SK-N-MC (cell line): ENCODE data around the gene CYRIA.
A peak's percentile ranks its signal among the peaks of the same experiment; 100 is the strongest.

Source experiments
- DNase-seq: peaks from one replicate; pipeline ENCODE4 v3.0.0-alpha.2; 2011; ENCODE audit warnings: low read depth, low spot score
- H3K27ac ChIP-seq: fragments of 200-600 bp; sonication (generic); 2 replicates; pipeline ENCODE4 v1.5.1; 2016; ENCODE audit warnings: mixed run types
- H3K36me3 ChIP-seq: fragments of 200-600 bp; sonication (generic); 2 replicates; pipeline ENCODE4 v1.6.1; 2017; ENCODE audit warnings: antibody characterized with exemption, low read length, mixed read lengths; ENCODE audit not compliant: insufficient read depth
- H3K4me3 ChIP-seq: fragments of 200-600 bp; sonication (generic); 2 replicates; pipeline ENCODE4 v1.5.1; 2016
- H3K9ac ChIP-seq: fragments of 200-600 bp; sonication (generic); 2 replicates; pipeline ENCODE4 v1.8.0; 2017; ENCODE audit warnings: mixed run types, mixed read lengths; ENCODE audit not compliant: insufficient read length
- H3K9me3 ChIP-seq: fragments of 200-600 bp; sonication (generic); 2 replicates; pipeline ENCODE4 v1.6.1; 2017; ENCODE audit warnings: low read depth, mild to moderate bottlenecking, antibody characterized with exemption, low read length, moderate library complexity, mixed read lengths
- EZH2 ChIP-seq: fragments of 200-600 bp; sonication (generic); IDR thresholded peaks from one replicate; pipeline ENCODE4 v1.6.1; 2017; ENCODE audit warnings: antibody characterized with exemption
- FOXP2 ChIP-seq: optimal IDR thresholded peaks from 2 replicates; pipeline ENCODE3; 2011; ENCODE audit warnings: mild to moderate bottlenecking, moderate library complexity; ENCODE audit not compliant: insufficient read depth; ENCODE audit errors: extremely low read length, control extremely low read depth
- POLR2AphosphoS5 ChIP-seq: IDR thresholded peaks from 2 replicates; pipeline ENCODE4 v1.6.1; 2012; ENCODE audit warnings: mild to moderate bottlenecking, low read depth, low read length, borderline replicate concordance

The CYRIA gene

DNA sequence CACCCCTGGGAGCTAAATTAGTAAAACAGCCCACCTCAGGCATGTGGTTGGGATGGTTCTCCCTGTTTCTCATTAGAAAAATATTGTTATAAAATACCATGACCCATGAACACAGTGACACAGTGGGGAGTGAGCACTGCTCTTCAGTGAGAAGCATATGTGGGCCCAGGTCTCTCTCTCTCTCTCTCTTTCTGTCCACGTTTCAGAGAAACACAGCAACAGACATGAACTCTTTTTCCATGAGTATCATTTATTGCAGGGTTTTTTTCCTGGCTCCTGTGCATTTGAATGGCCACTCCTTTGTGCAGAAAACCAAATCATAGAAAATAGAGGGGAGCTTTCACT, 41.2 kb downstream of the CYRIA start:
- Histone ChIP-seq H3K4me3 (peak overlapping the region; percentile 57), H3K9ac (peak overlapping the region; percentile 18), H3K9me3 (no peaks in the 10 kb centered on the region), H3K36me3 (peaks cover 40% of the 10 kb centered on the region), H3K27ac (peak overlapping the region; percentile 90)
- TF ChIP-seq POLR2AphosphoS5 = no peak
- TF ChIP-seq EZH2 = no peak
- no peak for TF ChIP-seq FOXP2
- DNase-seq = no peak

DNA sequence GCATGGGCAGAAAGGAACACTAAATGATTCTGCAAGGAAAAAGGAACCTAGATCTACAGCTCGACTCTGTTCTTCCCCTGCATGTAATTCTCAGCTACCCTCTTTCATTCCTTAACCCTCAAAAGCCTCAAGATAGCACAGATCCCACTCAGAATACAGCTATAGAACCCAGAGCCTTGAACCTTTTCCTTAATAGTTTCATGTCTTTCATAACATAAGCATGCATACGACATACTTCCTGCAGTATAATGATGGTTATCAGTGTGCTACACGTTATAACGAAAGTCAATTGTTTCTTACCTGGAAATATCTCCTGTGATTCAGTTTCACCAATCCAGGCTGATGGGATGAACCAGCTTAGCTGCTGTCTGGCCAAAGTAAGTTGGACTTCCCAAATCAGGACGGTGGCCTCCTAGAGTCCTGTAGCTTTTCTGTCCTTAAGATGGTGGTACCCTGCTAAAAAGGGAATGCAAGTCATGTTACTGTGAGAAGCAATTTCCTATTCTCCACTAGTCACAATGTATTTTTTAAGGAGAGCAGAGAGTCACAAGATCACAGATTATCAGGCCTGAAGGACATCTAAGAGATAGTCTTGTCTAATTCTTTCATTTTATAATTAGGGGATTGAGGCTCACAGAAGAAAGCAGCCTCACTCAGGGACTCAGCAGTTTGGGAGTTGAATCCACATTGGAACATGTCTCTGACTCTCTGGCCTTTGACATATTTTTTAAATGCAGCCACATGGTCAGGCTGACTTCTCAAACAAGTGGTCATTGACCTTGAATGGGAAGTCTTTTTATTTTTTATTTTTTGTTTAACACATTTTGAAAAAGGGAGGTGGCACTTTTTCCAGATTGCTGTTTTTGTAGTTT, 41.8 kb downstream of the CYRIA start:
- Histone ChIP-seq H3K4me3 (no peak overlapping the region), H3K9me3 (no peaks in the 10 kb centered on the region), H3K9ac (no peak overlapping the region), H3K36me3 (peaks cover 46% of the 10 kb centered on the region), H3K27ac (peak overlapping the region; percentile 90)
- no peak for DNase-seq
- TF ChIP-seq POLR2AphosphoS5 = no peak
- TF ChIP-seq EZH2 = no peak
- TF ChIP-seq FOXP2 = no peak

DNA sequence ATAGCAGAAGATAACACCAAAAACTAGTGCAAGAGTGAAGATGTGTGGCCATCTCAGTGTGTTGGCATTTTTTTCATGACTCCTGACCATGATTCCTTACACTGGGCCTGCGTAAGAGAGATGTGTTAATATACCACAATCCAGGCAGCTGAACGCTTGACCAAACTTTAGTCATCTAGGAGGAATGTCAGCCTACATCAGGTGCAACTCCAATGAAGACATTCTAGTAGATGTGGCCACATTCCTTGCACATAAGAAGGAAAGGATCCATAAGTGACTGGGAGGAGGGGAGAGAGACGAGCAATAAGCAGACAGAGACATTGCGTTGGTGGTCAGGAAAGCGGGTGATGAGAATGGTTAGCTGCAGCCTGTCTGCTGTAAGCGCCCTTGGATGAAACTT, 42.6 kb downstream of the CYRIA start:
- Histone ChIP-seq H3K4me3 (no peak overlapping the region), H3K27ac (peak overlapping the region; percentile 85), H3K9ac (no peak overlapping the region), H3K9me3 (no peaks in the 10 kb centered on the region), H3K36me3 (peaks cover 50% of the 10 kb centered on the region)
- DNase-seq = no peak
- TF ChIP-seq FOXP2 = no peak
- no peak for TF ChIP-seq EZH2
- no peak for TF ChIP-seq POLR2AphosphoS5

- DNase-seq = no peak
- TF ChIP-seq POLR2AphosphoS5 (no peak), EZH2 (no peak), FOXP2 (no peak)
- H3K27ac ChIP-seq = peak overlapping the region; percentile 85
- H3K36me3 ChIP-seq = peaks cover 50% of the 10 kb centered on the region
- H3K4me3 ChIP-seq = no peak overlapping the region
- no peaks in the 10 kb centered on the region for H3K9me3 ChIP-seq
- no peak overlapping the region for H3K9ac ChIP-seq
Measured at GRCh38 chr2:16622399-16622968, 43.1 kb downstream of the CYRIA start.

DNA sequence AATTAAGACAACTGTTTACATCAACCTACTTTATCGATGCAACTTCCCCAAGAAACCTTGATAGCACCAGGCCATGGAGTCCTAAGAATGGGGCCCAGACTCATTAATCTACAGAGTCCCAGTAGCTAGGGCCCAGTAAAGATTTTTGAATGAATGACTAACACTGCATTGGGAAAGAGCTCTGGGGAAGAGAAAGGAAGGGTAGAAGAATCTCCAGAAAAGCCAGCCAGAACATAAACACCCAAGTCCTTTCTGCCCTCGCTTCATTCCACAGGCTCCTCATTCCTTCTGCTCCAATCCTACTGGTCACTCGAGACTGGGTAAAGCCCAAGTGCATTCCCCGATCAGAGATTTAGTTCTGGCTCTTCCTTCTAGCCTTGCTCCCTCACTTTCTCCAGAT, 44.3 kb downstream of the CYRIA start:
- no peak for DNase-seq
- no peak overlapping the region for H3K4me3 ChIP-seq
- peaks cover 57% of the 10 kb centered on the region for H3K36me3 ChIP-seq
- TF ChIP-seq FOXP2 = no peak
- no peak overlapping the region for H3K9ac ChIP-seq
- H3K9me3 ChIP-seq = no peaks in the 10 kb centered on the region
- H3K27ac ChIP-seq = no peak overlapping the region

- Histone ChIP-seq H3K36me3 (peaks cover 58% of the 10 kb centered on the region), H3K9me3 (no peaks in the 10 kb centered on the region)
- DNase-seq = no peak
Measured at GRCh38 chr2:16620590-16620989, 45.0 kb downstream of the CYRIA start.

GRCh38 chr2:16619576-16620245, 45.9 kb downstream of the CYRIA start:
- no peak overlapping the region for H3K9ac ChIP-seq
- no peak overlapping the region for H3K4me3 ChIP-seq
- DNase-seq = no peak
- no peak overlapping the region for H3K27ac ChIP-seq
- peaks cover 58% of the 10 kb centered on the region for H3K36me3 ChIP-seq
- TF ChIP-seq FOXP2 (no peak), EZH2 (no peak)
- H3K9me3 ChIP-seq = no peaks in the 10 kb centered on the region

More at GRCh38 chr2:16620590-16620989, 45.0 kb downstream of the CYRIA start:
- no peak overlapping the region for H3K27ac ChIP-seq
- H3K4me3 ChIP-seq = no peak overlapping the region
- no peak for TF ChIP-seq EZH2
- no peak for TF ChIP-seq POLR2AphosphoS5
- no peak for TF ChIP-seq FOXP2
- no peak overlapping the region for H3K9ac ChIP-seq

DNA sequence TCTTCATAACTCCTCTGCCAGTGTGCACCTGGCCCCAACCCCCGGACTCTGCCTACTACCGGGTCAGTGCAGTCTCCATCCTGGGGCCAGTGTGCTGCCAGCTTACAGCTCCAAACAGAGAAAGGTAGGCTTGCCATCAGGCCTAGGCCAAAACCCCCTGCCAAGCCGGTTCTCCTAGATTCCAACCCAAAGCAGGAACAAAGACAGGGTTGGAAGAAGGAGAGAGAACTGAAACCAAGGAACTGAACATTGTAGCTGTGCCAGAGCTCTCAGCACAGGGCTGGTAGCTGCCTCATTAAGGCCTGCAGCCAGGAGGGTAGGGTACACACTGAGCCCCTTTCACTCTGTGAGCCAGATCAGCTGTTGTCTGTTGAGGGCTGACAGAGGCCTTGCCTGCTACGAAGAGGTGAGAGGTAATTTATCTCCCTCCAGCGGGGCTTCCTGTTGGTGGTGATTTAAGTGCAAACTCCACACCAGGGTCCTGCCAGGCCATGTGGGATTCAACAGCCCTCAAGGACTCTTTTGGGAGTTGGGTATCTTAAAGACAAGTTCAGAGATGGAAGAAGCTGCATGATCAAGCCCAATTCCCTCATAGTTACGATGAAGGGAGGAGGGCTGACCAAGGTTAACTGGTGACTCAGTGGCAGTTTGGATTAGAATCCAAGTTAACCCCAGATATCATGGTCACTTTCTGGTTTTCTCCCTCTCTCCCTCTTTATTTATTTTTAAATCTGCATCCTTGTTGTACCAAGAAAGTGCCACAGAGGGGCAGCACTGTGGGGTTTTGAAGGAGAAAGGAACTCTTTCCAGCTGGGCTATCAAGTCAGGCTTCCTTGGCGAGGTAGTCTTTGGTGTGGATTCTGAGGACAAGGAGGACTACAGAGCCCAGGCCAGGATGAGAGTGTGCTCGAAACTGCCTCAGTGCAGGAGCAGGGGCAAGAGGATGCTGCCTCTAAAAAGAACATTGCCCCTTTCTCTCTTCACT, 48.1 kb downstream of the CYRIA start:
- Histone ChIP-seq H3K9me3 (no peaks in the 10 kb centered on the region), H3K9ac (peak overlapping the region; percentile 30), H3K4me3 (no peak overlapping the region), H3K27ac (no peak overlapping the region), H3K36me3 (peaks cover 48% of the 10 kb centered on the region)
- DNase-seq = no peak
- TF ChIP-seq FOXP2 (no peak), POLR2AphosphoS5 (no peak), EZH2 (no peak)
